Fibroblast of skin of right biceps (primary cell): ENCODE measurements around the gene GPC2.
"Not testable (repeated sequence)": the region's sequence is repeated elsewhere in the genome, so short reads cannot be mapped to it uniquely, and the experiment has no call there.

Experiments
- DNase-seq: peaks from one replicate; pipeline ENCODE4 v3.0.0-alpha.2; 2013

Gene GPC2

DNA sequence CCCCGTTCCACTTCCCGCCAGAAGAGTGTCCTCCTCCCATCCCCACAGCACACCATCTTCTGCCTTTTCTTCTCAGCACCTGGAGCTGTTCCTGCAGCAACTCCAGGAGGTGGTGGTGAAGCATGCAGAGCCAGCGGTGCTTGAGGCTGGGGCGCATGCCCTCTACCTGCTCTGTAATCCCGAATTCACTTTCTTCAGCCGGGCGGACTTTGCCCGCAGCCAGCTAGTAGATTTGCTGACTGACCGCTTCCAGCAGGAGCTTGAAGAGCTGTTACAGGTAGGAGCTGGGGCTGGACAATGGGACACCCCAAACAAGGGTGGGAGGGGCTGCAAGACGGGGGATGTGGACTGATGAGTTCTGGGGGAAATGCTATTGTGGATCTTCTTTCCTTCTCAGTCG is 23.5 kb upstream of the GPC2 start:
- no peak for DNase-seq

DNA sequence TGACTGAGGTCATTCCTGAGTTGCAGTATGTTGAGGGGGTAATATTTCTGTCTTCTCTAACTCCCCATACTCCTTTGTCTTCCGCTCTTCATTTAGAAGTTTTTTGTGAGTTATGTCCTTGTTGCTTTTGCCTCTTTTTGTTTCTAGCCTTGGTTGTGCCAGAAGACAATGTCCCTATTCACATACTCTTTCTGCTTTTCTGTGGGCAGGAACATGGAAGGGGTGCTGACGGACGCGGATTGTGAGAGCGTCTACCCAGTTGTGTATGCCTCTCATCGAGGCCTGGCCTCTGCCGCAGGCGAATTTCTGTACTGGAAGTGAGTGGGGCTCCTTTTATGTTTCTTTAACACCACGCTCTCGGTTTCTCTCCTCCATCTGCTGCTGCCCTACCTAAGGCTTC is 21.1 kb upstream of the GPC2 start:
- no peak for DNase-seq

DNA sequence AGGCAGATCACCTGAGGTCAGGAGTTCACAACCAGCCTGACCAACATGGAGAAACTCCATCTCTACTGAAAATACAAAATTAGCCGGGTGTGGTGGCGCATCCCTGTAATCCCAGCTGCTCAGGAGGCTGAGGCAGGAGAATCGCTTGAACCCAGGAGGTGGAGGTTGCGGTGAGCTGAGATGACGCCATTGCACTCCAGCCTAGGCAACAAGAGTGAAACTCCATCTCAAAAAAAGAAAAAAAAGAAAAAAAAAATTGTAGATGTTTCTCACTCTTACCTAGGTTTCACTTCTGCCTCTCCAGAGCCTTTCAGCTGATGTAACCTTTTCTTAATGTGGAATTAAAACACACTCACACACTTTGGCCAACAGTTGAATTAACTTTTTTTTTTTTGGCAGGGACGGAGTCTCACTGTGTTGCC is 18.7 kb upstream of the GPC2 start:
- not testable (repeated sequence) for DNase-seq

DNA sequence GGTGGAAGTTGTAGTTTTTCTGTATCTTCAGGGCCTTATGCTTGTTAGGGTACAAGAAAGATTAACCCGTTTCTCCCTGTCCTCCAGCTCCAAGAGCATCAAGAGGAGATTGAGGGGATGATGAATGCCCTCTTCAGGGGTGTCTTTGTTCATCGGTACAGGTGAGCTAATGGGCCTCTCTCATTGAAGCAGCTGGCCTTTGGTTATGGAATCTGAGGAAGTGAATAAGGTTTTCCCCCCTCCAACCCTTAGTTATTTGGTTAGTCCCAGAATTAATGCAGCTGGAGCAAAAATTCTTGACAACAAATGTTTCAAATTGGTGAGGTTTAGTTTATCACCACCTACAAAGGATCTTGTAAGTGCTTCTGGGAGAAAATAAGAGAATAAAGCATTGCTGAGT is 18.0 kb upstream of the GPC2 start:
- DNase-seq = no peak

DNA sequence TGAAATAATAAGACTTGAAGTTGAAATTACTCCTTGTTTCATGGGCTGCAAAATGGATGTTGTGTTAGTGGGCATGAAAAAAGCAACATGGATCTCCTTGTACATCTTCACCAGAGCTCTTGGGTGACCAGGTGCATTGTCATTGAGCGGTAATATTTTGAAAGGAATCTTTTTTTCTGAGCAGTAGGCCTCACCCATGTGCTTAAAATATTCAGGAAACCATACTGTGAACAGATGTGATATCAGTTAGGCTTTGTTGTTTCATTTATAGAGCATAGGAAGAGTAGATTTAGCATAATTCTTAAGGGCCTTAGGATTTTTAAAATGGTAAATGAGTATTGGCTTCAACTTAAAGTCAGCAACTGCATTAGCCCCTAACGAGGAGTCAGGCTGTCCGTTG is 15.8 kb upstream of the GPC2 start:
- no peak for DNase-seq

DNA sequence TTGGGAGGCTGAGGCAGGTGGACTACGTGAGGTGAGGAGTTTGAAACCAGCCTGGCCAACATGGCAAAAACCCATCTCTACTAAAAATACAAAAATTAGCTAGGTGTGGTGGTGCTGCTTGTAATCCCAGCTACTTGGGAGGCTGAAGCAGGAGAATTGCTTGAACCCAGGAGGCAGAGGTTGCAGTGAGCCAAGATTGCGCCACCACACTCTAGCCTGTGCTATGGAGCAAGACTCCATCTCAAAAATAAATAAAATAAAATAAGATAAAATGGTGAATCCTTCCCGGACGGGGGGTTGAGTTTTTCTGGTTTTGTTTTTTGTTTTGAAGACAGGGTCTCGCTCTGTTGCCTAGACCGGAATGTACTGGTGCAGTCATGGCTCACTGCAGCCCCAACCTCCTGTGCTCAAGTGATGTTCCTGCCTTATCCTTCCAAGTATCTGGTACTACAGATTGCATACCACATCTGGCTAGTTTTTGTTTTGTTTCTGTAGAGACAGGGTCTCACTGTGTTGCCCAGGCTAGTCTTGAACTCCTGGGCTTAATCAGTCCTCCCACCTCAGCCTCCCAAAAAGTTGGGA is 15.2 kb upstream of the GPC2 start:
- not testable (repeated sequence) for DNase-seq

DNA sequence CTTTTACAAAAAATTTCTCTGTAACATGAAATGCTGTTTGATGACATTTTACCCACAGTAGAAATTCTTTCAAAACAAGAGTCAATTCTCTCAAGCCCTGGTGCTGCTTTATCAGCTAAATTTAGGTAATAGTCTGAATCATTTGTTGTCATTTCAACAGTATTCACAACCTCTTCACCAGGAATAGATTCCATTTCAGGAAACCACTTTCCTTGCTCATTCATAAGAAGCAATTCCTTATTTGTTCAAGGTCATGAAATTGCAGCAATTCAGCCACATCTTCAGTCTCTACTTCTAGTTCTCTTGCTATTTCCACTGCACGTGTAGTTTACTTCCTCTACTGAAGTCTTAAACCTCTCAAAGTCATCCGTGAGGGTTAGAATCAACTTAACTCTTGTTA is 14.6 kb upstream of the GPC2 start:
- peak; percentile 58 for DNase-seq

DNA sequence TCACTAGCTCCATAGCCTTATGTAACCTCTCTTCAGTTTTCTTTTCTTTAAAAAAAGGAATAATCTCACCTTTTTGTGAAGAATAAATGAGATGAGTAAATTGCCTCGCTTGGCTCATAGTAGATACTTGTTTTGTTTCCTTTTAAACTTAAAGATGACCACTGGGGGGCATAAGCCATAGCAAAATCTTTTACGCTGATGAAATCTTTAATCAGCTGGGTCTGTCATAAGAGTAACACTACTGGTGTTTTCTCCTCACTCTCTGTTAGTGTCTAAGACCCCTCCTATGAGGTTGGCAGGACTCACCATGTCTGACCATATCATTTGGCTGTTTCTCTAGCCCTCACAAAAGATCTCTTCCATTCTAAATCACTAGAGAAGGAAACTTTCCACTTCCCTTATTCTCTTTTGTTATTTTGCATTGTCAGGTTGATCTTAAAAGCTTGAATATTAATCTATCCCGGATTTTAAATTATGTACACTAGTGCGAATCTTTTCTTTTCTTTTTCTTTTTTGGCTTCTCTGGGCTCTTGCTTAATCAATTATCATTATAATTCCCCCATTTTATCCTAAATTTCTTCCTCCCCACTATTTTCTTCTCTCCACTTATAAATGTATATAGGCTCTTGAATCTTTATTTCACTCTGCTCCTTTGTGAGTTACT is 13.0 kb upstream of the GPC2 start:
- DNase-seq = peak; percentile 67

DNA sequence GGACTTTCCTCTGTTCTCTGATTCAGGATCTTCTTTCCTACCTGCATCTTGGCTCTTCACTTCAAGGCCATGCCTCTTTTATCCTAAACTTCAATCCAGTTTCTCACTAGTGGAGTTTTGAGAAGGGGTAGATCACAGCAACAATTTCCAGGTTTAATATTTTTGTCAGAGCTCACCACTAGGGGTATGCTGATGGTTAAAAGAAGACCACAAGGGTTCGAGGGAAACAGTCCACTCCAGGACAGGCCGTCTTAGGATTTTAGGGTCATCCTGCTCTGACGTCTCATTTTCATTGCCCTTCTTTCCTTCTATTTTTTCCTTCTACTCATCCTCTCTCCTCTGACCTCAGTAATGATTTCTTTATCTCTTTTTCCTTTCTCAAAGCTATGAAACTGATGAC is 11.9 kb upstream of the GPC2 start:
- DNase-seq = no peak

DNA sequence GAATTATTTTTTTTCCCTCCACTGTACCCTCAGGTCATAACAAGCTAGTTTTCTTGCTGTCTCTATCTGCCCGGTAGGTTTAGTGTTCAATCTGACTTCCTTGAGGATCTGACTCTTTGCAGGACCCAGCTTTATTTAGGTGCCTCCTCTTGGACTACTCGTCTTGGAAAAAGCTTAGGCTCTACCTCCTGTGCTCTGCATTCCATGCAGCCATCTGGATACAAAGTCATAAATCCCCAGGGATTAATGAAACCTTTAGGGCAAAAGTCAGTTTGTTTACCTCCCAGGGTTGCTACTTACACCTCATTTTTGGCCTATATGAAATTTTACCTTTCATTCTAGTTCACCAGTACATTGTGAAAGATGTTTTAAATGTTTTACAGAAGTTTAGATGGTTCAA is 8.5 kb upstream of the GPC2 start:
- no peak for DNase-seq

DNA sequence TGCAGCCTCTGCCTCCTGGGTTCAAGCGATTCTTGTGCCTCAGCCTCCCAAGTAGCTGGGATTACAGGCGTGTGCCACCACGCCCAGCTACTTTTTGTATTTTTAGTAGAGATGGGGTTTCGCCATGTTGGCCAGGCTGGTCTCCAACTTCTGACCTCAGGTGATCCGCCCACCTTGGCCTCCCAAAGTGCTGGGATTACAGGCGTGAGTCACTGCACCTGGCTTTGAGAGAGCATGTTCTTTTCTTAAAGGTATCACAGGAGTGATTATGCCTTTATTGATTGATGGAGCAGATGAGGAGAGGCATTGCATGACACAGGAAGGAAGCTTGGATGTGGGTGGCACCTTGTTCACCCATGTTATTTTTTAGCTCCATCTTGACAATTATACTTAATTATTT is 5.9 kb upstream of the GPC2 start:
- not testable (repeated sequence) for DNase-seq

DNA sequence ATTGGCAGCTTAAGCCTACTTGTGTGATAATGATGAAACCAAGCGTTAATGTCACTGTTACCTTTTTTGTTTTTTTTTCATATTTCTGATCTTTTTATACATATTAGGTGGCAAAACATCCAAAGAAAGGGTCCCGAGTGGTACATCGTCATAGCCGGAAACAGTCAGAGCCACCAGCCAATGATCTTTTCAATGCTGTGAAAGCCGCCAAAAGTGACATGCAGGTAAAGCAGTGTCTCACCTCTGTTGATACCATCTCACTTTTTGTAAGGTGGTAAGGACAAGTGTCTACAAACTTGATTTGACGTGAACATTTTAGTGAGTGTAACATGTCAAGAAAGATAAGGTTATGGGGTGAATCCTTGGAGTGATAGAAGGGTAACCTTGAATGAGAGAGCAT is 5.4 kb upstream of the GPC2 start:
- not testable (repeated sequence) for DNase-seq

DNA sequence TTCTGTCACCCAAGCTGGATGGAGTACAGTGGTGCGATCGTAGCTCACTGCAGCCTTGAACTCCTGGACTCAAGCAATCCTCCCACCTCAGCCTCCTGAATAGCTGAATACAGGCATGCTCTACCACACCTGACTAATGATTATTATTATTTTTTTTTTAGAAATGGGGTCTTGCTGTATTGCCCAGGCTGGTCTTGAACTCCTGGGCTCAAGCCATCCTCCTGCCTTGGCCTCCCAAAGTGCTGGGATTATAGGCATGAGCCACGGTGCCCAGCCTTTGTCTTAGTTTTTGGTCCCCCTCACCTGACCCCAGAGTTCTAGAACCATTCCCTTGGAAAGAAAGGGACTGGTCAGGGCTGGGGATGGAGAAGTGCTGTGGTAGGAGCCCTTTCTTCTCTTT is 2.9 kb upstream of the GPC2 start:
- DNase-seq = not testable (repeated sequence)

DNA sequence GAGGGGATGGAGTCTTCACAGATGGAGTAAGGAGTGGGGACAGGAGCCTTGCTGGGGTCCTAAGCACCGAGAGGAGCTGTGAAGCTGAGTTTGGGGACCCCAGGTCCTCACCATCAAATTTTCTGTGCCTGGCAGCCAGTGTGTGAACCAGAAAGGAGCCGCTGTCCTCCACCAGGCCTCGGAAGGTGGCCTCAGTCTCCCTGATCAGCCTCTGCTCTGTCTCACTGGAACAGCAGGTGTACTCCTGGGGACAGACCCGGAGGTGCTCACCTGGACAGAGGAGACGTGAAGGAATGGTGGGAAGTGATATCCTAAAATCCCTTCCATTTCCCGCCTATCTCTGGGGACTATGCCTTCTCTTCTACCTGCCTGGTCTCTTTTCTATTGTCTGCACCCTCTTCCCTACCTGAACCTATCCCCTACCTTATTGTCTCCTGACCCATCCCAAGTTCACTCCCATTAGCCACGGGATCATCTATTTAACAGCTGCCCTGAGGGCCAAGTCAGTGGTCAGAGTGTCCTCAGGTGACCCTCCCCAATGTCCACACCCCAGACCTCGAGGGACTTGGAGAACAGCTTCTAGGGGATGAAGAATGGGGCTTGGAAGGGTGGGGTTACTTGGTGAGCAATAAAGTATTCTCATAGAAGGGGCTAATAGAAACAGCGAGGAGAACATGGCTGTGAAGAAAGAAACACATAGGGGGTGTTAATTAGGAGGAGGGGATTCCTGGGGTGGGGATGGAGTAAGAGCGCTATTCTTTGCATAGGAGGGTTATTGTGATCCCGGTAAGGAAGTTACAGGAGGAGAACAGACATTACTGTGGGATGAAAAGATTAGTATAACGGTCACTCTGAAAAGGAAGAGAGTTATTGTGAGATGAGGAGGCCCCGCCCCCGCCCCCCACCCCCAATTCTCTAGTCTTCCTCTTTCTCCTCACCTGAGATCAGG is 811 bp downstream of the GPC2 start:
- no peak for DNase-seq

DNA sequence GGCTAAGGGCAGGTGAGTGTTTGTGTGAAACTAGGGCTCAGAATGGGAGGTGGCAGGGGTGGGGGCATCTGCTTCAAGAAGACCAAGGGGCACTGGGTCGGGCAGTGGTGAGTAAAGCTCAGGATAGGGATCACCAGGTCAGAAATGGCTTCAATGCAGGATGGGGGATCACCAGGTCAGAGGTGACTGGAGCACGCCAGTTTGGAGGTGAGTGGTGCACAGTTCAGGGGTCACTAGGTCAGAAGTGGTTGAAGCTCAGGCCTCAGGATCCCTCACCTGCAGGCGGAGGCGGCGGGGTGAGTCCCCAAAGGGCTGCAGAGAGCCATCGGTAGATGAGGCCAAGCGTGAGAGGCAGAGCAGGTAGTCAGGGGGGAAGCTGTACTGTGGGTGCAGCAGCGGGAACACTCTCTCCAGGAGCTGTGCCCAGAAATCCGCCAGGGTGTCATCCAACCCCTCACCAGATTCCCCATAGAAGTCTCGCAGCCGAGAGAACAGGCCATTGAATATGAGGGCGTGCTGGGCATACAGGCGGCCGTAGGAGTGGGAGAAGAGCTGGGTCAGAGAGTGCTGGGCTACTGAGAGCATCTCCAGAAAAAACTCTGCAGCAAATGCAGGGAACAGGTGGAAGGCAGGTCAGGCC is 1.8 kb downstream of the GPC2 start:
- DNase-seq = no peak

DNA sequence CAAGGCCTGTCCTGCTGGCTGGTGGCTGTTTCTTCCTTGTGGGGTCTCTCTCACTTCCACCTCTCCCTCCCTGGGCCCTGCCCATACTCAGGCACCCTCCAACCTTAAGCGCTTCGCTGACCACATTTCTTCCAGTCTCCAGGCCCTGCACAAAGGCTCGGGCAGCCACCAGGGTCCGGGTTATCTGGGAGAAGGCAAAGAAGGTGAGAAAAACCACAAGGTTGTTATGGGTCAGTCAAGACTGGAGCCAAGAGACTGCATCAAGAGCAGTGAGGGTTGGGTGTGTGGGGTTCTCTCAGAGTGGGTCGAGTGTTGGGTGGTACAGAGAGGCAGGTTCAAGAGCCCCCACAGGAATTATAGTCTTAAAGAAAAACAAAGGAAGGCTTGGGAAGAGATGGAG is 2.6 kb downstream of the GPC2 start:
- DNase-seq = no peak

DNA sequence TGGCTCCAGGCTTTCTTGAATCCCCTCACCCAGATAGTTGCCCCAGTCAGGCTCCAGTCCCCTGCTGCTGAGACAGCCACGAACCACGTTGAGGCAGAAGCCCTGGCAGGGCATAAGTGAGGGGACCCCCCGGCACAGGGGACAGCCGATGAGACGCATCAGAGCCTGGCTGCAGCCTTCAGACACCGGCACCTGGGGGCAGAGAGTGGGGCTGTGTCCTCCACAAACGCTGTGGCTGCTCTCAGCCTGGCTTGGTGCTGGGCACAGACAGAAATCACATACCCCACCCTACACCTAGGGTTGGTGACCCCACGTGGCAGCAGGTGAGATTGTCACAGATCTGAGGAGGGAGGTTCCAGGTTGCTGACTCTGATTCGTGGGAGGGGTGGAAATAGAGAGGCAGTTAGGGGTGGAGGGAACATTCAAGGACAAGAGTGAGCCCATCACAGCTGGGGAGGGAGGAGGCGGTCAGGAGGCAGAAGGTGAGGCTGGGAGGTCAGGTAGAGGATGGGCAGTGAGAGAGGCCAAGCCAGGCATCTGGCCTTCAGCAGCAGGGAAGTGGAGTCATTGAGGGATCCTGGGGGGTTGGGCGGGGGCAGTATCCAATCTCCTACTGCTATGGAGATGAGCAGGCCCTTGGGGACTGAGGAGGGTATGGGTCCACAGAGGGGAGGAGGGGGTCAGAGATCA is 3.2 kb downstream of the GPC2 start:
- no peak for DNase-seq

DNA sequence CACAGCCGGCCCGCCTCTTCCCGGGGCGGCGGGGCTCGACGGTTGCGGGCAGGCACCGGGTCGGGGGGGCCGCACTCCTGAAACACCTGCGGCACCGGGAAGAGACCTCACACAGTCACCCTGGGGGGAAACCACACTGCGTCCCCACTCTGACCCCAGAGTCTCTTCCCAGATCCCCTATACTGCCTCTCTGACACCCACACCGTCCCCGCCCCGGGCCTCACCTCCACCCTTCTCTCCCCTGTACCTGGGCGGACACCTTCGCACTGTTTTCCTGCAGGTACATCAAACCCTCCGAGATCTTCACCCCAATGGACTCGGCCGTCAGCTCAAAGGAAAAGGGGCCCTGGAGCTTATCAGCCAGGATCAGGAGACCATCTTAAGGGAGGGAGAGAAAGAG is 5.3 kb downstream of the GPC2 start:
- DNase-seq = no peak

DNA sequence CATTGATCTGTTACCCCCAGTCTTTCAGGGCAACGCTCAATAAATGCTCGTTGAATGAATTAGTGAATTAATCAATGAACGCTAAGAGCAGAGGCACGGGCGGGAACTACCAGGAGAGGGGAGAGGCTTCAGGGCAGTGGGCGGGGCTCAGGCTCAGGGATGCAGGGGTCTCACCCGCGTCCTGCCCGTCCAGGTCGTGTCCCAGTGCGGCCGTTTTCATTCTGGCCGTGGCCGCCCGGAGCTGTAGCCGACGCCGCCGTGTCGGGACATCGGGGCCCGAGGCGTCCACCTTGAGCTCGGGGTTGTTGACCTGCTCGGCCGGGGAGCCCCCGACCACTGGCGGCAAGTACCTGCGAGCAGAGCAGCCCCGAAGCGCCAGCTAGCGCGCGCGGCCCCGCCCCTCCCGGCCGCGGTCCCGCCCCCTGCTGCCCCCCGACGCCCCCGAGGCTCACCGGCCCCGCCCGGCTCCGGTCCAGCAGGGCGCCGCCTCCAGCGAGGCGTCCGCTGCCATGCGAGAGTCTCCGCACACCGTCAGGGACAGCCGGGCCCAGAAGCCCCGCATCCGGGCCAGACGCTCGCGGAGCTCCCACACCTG is 6.0 kb downstream of the GPC2 start:
- DNase-seq = no peak

DNA sequence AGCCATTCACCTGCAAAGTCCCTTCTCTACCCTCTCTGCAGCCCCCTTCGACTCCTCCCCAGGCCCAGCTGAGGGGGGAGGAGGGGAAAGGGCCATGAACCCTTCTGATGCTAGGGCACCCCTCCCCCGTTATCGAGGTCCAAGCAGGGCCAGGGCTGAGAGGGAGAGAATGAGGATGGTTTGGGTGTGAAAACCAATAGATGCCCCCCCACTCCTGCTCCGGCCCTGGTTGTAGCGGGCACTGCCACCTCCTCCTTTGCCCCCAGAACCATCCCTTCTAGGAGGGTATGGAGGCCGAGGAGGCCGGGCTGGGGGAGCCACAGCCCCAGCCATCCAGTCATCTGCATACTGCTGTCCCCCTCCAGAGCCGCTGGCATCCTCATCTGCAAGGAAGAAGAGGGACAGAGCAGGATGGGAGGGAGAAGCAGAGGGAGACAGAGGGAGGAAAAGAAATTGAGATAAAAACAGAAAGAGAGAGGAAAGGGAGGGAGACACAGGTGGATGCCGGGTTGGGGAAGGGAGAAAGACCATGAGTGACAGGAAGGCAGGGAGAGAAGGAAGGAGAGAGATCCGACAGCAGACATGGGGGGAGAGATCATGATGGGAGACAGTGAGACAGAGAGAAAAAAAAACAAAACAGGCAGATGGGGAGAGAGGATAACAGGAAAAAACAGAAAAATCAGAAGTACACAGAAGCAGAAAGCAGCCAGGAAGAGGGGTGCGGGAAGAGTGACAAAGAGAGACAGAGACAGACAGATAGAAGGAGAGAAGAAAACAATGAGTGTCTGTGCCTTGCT is 6.9 kb downstream of the GPC2 start:
- no peak for DNase-seq

DNA sequence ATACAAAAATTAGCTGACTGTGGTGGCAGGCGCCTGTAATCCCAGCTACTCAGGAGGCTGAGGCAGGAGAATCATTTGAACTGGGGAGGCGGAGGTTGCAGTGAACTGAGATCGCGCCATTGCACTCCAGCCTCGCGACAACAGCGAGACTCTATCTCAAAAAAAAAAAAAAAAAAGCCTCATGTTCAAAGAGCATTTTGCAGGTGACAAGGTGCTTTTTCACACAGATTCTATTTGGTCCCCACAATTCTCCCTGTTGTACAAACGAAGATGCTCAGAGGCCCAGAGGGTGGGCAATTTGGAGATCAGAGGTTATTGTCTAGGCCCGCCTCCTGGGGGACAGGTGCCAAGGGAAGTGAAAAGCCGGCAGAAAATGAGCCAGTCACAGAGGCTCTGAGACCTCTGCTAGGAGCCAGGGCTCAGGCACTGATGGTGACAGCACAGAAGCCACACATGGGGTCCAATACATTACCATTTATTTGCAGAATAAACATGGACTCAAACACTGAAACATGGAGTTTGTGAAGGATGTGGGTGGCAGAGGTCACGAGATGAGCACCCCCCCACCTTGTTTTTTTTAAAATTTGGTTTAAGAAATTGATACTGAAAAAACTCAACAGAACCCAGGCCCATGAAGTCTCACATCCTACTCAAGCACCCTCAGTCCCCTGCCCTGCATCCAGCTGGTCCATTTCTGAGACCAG is 7.9 kb downstream of the GPC2 start:
- DNase-seq = no peak
